IPS-NIHi7 (cell line): ENCODE data around the gene ZBTB7A.

Experiments
- DNase-seq: peaks from one replicate; pipeline ENCODE4 v3.0.0; 2012; ENCODE audit warnings: mixed read lengths; ENCODE audit errors: extremely low spot score

The ZBTB7A gene

GRCh38 chr19:4036576-4037300 is 30.0 kb downstream of the ZBTB7A start:
- no peak for DNase-seq

GRCh38 chr19:4035582-4035981 is 31.1 kb downstream of the ZBTB7A start:
- no peak for DNase-seq

GRCh38 chr19:4035018-4035566 is 31.6 kb downstream of the ZBTB7A start:
- DNase-seq: no peak

GRCh38 chr19:4034048-4035017 is 32.4 kb downstream of the ZBTB7A start:
- no peak for DNase-seq

GRCh38 chr19:4033028-4033956 is 33.4 kb downstream of the ZBTB7A start:
- no peak for DNase-seq

- DNase-seq: no peak
These were observed 34.3 kb downstream of the ZBTB7A start for GRCh38 chr19:4032436-4032835.

- DNase-seq: no peak
These were observed 35.3 kb downstream of the ZBTB7A start for GRCh38 chr19:4031420-4031819.

GRCh38 chr19:4030981-4031380 is 35.7 kb downstream of the ZBTB7A start:
- DNase-seq: no peak

GRCh38 chr19:4030552-4030951 is 36.1 kb downstream of the ZBTB7A start:
- no peak for DNase-seq

GRCh38 chr19:4029247-4029614 is 37.5 kb downstream of the ZBTB7A start:
- no peak for DNase-seq

GRCh38 chr19:4028334-4029246 is 38.1 kb downstream of the ZBTB7A start:
- no peak for DNase-seq

GRCh38 chr19:4027146-4027545 is 39.6 kb downstream of the ZBTB7A start:
- no peak for DNase-seq

- DNase-seq: no peak
These were observed 41.4 kb downstream of the ZBTB7A start for GRCh38 chr19:4025317-4025716.

GRCh38 chr19:4023600-4024398 is 42.9 kb downstream of the ZBTB7A start:
- no peak for DNase-seq

GRCh38 chr19:4019578-4019977 is 47.1 kb downstream of the ZBTB7A start:
- DNase-seq: no peak

GRCh38 chr19:4018775-4019504 is 47.8 kb downstream of the ZBTB7A start:
- no peak for DNase-seq

- DNase-seq: no peak
These were observed 48.5 kb downstream of the ZBTB7A start for GRCh38 chr19:4018140-4018613.

- DNase-seq: no peak
These were observed 49.6 kb downstream of the ZBTB7A start for GRCh38 chr19:4016903-4017638.
